CD4-positive, alpha-beta memory T cell (primary cell): Measurements from ENCODE around the gene CCDC102B. TPM values are rescaled to one million over a fixed set of nuclear protein-coding genes. Genes with fewer than 3 reads are reported as not detected.
"Not testable (repeated sequence)": the region's sequence is repeated elsewhere in the genome, so short reads cannot be mapped to it uniquely, and the experiment has no call there.

ENCODE experiments used
- CTCF ChIA-PET: fragments of 350-600 bp; sonication (Branson Sonifier 250); formaldehyde crosslinking; loops from one replicate; lab custom pipeline; 2021; ENCODE audit warnings: inconsistent platforms; ENCODE audit not compliant: partially characterized antibody; lab: Charles Lee
- POLR2A ChIA-PET: fragments of 350-600 bp; sonication (Branson Sonifier 250); formaldehyde crosslinking; loops from one replicate; lab custom pipeline; 2021; ENCODE audit not compliant: partially characterized antibody; lab: Charles Lee
- DNase-seq, 5 donors: peaks; one replicate each; pipeline versions ENCODE4 v3.0.0 to v3.0.0-alpha.2; 2020 to 2022; ENCODE audit warnings: mixed read lengths in 1 of 5
- H3K27ac ChIP-seq: one replicate; pipeline ENCODE4 v1.7.0; 2013; ENCODE audit warnings: low read depth, low read length
- H3K27me3 ChIP-seq: 2 replicates; pipeline ENCODE4 v1.7.0; 2013; ENCODE audit warnings: mild to moderate bottlenecking, low read length, moderate library complexity; ENCODE audit not compliant: insufficient read depth
- H3K36me3 ChIP-seq: 2 replicates; pipeline ENCODE4 v1.7.0; 2013; ENCODE audit warnings: mild to moderate bottlenecking, low read length, moderate library complexity; ENCODE audit not compliant: insufficient read depth
- H3K4me1 ChIP-seq: 2 replicates; pipeline ENCODE4 v1.7.0; 2013; ENCODE audit warnings: mild to moderate bottlenecking, low read length, moderate library complexity; ENCODE audit not compliant: insufficient read depth
- H3K4me3 ChIP-seq, 2 donors: one replicate each; pipeline ENCODE4 v1.7.0; 2013; ENCODE audit warnings: low read length in 2 of 2, mild to moderate bottlenecking in 1 of 2
- H3K9me3 ChIP-seq, 2 donors: one replicate each; pipeline ENCODE4 v1.7.0; 2013; ENCODE audit warnings: low read length in 2 of 2, control low read depth in 1 of 2; ENCODE audit not compliant: control insufficient read depth in 1 of 2
- H3K27ac Mint-ChIP-seq, 7 donors: one replicate each; pipeline ENCODE4 v1.8.0; 2020 to 2021; ENCODE audit warnings: mixed read lengths in 7 of 7, mild to moderate bottlenecking in 6 of 7, inconsistent platforms in 3 of 7, moderate library complexity in 3 of 7
- H3K27me3 Mint-ChIP-seq, 2 donors: one replicate each; pipeline ENCODE4 v1.8.0; 2020 to 2021; ENCODE audit warnings: mixed read lengths in 2 of 2
- H3K36me3 Mint-ChIP-seq, 2 donors: one replicate each; pipeline ENCODE4 v1.8.0; 2020 to 2021; ENCODE audit warnings: mixed read lengths in 2 of 2, inconsistent platforms in 1 of 2, mild to moderate bottlenecking in 1 of 2
- H3K4me1 Mint-ChIP-seq, 4 donors: one replicate each; pipeline ENCODE4 v1.8.0; 2020 to 2021; ENCODE audit warnings: mixed read lengths in 4 of 4, mild to moderate bottlenecking in 1 of 4
- H3K4me3 Mint-ChIP-seq, 8 donors: one replicate each; pipeline ENCODE4 v1.8.0; 2020 to 2021; ENCODE audit warnings: mixed read lengths in 8 of 8, mild to moderate bottlenecking in 7 of 8, moderate library complexity in 6 of 8, inconsistent platforms in 3 of 8
- H3K9me3 Mint-ChIP-seq, 8 donors: one replicate each; pipeline ENCODE4 v1.8.0; 2020 to 2021; ENCODE audit warnings: mixed read lengths in 8 of 8, mild to moderate bottlenecking in 5 of 8, inconsistent platforms in 3 of 8, moderate library complexity in 1 of 8
- intact Hi-C: fragments of 100-400 bp; cut with micrococcal nuclease; formaldehyde crosslinking; loops from one replicate; pipeline ENCODE4 v1.15.1; 2023
- polyA plus RNA-seq, 2 donors: library from polyadenylated mRNA; unstranded; fragments of 300-500 nt; fragmentation: Illumina TruSeq; gene quantifications; one replicate each; pipeline ENCODE4 v1.2.3, GENCODE V29; 2021
- total RNA-seq, 2 experiments: library from RNA; stranded (reverse); gene quantifications; one replicate each; pipeline ENCODE4 v1.2.3, GENCODE V29; 2021

CCDC102B gene
- total and polyA plus RNA-seq, 4 experiments from 2014 or later: 2.7 to 4.9 (median 4.0) TPM

DNA sequence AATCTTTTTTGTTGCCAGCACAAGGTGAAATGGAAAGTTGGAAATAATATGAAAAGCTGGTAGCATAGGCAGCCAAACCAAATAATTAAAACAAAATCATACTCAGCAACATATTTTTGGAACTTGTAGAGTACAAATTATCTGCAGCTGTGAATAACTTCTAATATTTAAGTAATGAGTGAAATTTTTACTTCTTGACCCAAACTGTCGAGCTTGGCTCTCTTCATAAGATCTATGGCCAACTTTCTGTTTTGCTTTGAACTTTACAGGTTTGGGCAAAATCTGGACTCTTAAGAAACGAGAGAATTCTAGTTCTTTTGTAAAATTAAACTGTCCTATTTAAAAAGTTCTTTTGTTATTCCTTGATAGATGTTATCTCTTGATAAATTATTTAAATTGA, 25.6 kb upstream of the CCDC102B start:
- DNase-seq: no peak
- peaks cover 0 to 7% (median under 1%) of the 10 kb centered on the region in 8 donors for H3K9me3 Mint-ChIP-seq
- Histone ChIP-seq H3K4me3 (no peak overlapping the region), H3K4me1 (no peaks in the 10 kb centered on the region), H3K36me3 (no peaks in the 10 kb centered on the region), H3K9me3 (no peaks in the 10 kb centered on the region), H3K27me3 (no peaks in the 10 kb centered on the region), H3K27ac (no peak overlapping the region)
- intact Hi-C loops: no loop called here
- no peaks in the 10 kb centered on the region for H3K4me1 Mint-ChIP-seq
- H3K36me3 Mint-ChIP-seq: peaks cover 0 to 4% of the 10 kb centered on the region in 2 donors
- H3K27ac Mint-ChIP-seq: no peak overlapping the region
- H3K27me3 Mint-ChIP-seq: peaks cover 0 to 2% of the 10 kb centered on the region in 2 donors
- ChIA-PET POLR2A (no interaction called here), CTCF (no interaction called here)
- H3K4me3 Mint-ChIP-seq: no peak overlapping the region

DNA sequence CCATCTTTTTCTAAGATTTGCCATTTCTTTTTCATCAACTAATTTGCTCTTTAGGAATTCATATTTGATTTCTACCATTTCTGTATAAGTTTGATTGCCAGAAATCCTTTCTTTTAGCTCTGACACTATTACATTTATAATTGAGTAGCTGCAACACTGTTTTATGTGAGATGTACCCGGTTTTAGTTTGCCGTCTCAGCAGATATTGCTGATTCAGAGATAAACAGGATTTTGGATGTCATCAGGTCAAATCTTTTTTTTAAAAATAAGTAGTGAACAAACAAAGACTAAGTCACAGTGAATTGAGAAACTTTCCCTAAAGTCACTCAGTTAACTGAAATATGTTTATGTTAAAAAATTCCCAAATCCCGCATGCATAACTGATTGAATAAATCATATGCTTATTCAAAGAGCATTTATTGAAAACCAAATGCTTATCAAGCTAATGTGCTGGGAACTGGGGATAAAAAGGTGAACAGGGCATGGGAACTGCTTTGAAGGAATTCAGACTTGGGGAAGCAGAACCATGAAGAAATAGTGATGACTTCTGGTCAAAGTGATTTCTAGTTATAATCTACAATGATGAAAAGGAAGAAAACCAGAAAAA, 19.5 kb upstream of the CCDC102B start:
- Mint-ChIP-seq H3K27ac (no peak overlapping the region), H3K4me1 (no peaks in the 10 kb centered on the region), H3K4me3 (no peak overlapping the region), H3K27me3 (peaks cover 0 to 2% of the 10 kb centered on the region in 2 donors), H3K36me3 (no peaks in the 10 kb centered on the region), H3K9me3 (no peaks in the 10 kb centered on the region)
- no peak for DNase-seq
- Histone ChIP-seq H3K4me1 (no peaks in the 10 kb centered on the region), H3K9me3 (no peaks in the 10 kb centered on the region), H3K4me3 (no peak overlapping the region), H3K27ac (no peak overlapping the region), H3K36me3 (no peaks in the 10 kb centered on the region), H3K27me3 (no peaks in the 10 kb centered on the region)
- ChIA-PET CTCF (no interaction called here), POLR2A (no interaction called here)
- intact Hi-C loops: no loop called here

DNA sequence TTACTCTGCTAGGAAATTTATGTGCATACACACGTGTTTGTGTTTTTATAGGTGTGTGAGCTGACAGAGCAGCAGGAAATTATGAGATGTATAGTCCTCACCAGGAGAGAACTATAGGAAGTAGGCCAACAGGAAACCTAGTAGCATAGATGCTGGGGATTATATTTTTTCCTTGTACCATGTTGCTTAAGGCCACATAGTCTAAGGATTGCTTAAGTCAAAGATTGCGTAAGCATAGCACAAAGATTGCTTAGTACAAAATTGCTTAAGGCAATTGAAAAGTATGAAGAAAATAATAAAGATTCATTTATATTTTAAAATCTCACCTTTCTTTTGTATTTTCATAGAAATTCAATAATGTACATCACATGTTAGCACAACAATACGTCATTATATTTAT, 18.7 kb upstream of the CCDC102B start:
- Mint-ChIP-seq H3K27me3 (peaks cover 0 to 2% of the 10 kb centered on the region in 2 donors), H3K36me3 (no peaks in the 10 kb centered on the region), H3K4me1 (no peaks in the 10 kb centered on the region), H3K27ac (no peak overlapping the region), H3K4me3 (no peak overlapping the region), H3K9me3 (peaks cover 0 to 2% (median 0%) of the 10 kb centered on the region in 8 donors)
- Histone ChIP-seq H3K36me3 (no peaks in the 10 kb centered on the region), H3K27ac (no peak overlapping the region), H3K4me1 (no peaks in the 10 kb centered on the region), H3K4me3 (no peak overlapping the region), H3K27me3 (no peaks in the 10 kb centered on the region), H3K9me3 (no peaks in the 10 kb centered on the region)
- POLR2A ChIA-PET: no interaction called here
- DNase-seq: no peak
- CTCF ChIA-PET: no interaction called here
- intact Hi-C loops: no loop called here

DNA sequence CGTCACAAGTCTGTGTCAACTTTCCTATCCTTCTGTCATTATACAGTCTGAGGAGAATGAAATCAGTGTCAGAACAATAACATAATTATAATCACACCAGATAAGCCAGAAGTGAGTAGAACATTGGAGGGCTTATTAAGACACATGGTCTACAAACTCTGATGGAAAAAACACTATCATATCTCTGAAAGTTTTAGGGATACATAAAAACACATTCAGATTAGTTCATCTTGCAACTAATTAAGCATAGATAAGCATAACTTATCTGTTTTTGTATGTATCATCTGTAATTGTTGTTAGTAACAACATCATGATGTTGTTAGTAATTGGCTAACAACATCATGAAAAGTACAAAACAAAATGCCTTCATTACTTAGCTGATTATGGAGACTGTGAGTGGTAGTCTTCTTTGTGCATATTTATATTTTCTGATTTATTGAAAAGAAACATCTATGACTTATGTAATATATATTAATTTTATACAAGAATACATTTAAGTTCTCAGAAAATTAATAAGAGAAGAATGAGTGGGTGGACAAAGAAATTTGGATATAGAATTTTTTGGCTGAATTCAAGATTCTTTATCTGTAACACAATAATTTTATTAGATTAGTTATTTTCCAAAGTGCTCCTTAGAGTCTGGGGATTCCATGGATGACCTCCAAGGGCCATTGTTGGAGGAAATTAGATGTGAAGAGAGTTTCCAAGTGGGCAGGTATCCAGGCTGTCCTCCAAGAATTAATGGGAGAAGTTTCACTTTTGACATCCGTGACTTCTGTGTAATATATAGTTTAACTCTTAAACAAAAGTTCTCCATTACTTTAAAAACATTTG, 16.9 kb upstream of the CCDC102B start:
- Histone ChIP-seq H3K4me3 (no peak overlapping the region), H3K27me3 (no peaks in the 10 kb centered on the region), H3K9me3 (no peaks in the 10 kb centered on the region), H3K36me3 (no peaks in the 10 kb centered on the region), H3K27ac (no peak overlapping the region), H3K4me1 (no peaks in the 10 kb centered on the region)
- CTCF ChIA-PET: interaction anchor here (0.6 kb wide), 1 partner anchor 1608 kb away, joined by 3 read pairs; no protein-coding TSS in a partner anchor
- POLR2A ChIA-PET: no interaction called here
- Mint-ChIP-seq H3K4me1 (no peaks in the 10 kb centered on the region), H3K36me3 (no peaks in the 10 kb centered on the region), H3K27me3 (peaks cover 0 to 2% of the 10 kb centered on the region in 2 donors), H3K4me3 (no peak overlapping the region), H3K9me3 (peaks cover 0 to 2% (median 0%) of the 10 kb centered on the region in 8 donors), H3K27ac (no peak overlapping the region)
- intact Hi-C loops: no loop called here
- no peak for DNase-seq

DNA sequence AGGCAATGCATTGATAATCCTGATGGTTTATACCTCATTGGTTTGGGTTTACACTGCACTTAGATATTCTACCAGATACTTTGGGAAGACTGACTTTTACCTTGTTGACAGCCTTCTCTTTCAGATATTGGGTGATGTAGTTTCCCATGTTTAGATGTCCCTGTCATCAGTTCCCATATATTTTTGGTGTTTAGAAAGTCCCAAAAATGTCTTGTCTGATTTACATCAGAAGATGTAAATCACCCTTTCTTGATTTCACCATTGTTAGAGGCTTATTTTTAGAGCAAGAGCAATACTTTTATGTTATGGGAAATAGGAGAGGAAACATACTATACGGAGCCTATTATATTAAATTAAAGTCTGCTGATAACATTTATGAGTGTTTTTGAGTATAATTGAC, 14.4 kb upstream of the CCDC102B start:
- Mint-ChIP-seq H3K36me3 (no peaks in the 10 kb centered on the region), H3K27ac (no peak overlapping the region), H3K4me3 (peak overlapping the region in 1 of 8 donors; percentile 37), H3K9me3 (peaks cover 0 to 2% (median 0%) of the 10 kb centered on the region in 8 donors), H3K27me3 (no peaks in the 10 kb centered on the region), H3K4me1 (no peaks in the 10 kb centered on the region)
- Histone ChIP-seq H3K27ac (no peak overlapping the region), H3K36me3 (no peaks in the 10 kb centered on the region), H3K4me1 (no peaks in the 10 kb centered on the region), H3K27me3 (no peaks in the 10 kb centered on the region), H3K4me3 (no peak overlapping the region), H3K9me3 (no peaks in the 10 kb centered on the region)
- intact Hi-C loops: no loop called here
- CTCF ChIA-PET: no interaction called here
- POLR2A ChIA-PET: no interaction called here
- no peak for DNase-seq

DNA sequence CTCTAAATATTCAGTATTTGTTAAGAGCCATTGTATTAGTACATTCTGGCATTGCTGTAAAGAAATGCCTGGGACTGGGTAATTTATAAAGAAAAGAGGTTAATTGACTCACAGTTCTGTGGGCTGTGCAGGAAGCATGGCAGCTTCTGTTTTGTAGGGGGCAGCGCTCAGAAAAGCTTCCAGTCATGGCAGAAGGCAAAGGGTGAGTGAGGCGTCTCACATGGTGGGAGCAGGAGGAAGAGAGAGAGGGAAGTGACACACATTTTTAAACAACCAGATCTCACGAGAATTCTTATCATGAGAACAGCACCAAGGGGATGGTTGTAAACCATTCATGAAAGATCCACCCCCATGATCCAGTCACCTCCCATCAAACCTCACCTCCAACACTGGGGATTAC, 13.8 kb upstream of the CCDC102B start:
- H3K4me1 ChIP-seq: no peaks in the 10 kb centered on the region
- no peak overlapping the region for H3K27ac Mint-ChIP-seq
- no peak overlapping the region for H3K4me3 ChIP-seq
- no peaks in the 10 kb centered on the region for H3K36me3 Mint-ChIP-seq
- intact Hi-C loops: no loop called here
- no peaks in the 10 kb centered on the region for H3K36me3 ChIP-seq
- POLR2A ChIA-PET: no interaction called here
- H3K9me3 ChIP-seq: no peaks in the 10 kb centered on the region
- no peaks in the 10 kb centered on the region for H3K4me1 Mint-ChIP-seq
- CTCF ChIA-PET: no interaction called here
- H3K27me3 ChIP-seq: no peaks in the 10 kb centered on the region
- no peak overlapping the region for H3K27ac ChIP-seq
- no peak overlapping the region for H3K4me3 Mint-ChIP-seq
- no peaks in the 10 kb centered on the region for H3K27me3 Mint-ChIP-seq
- no peak for DNase-seq
- peaks cover 0 to 2% (median 0%) of the 10 kb centered on the region in 8 donors for H3K9me3 Mint-ChIP-seq

DNA sequence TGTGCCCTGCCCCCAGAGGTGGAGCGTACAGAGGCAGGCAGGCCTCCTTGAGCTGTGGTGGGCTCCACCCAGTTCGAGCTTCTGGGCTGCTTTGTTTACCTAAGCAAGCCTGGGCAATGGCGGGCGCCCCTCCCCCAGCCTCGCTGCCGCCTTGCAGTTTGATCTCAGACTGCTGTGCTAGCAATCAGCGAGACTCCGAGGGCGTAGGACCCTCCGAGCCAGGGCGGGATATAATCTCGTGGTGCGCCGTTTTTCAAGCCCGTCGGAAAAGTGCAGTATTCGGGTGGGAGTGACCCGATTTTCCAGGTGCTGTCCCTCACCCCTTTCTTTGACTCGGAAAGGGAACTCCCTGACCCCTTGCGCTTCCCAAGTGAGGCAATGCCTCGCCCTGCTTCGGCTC, 7.6 kb upstream of the CCDC102B start:
- H3K4me1 ChIP-seq, H3K27ac ChIP-seq, H3K27ac Mint-ChIP-seq, H3K4me1 Mint-ChIP-seq, H3K4me3 ChIP-seq, H3K9me3 ChIP-seq, DNase-seq, H3K36me3 Mint-ChIP-seq, H3K4me3 Mint-ChIP-seq, CTCF ChIA-PET, H3K27me3 ChIP-seq, H3K9me3 Mint-ChIP-seq, H3K27me3 Mint-ChIP-seq, POLR2A ChIA-PET, intact Hi-C loops, H3K36me3 ChIP-seq: not testable (repeated sequence)
